PFSK-1 (cell line): Measurements from ENCODE around the gene PHLDA3.

Source experiments
- FOXP2 ChIP-seq: optimal IDR thresholded peaks from 2 replicates; pipeline ENCODE3; 2011; ENCODE audit warnings: borderline replicate concordance, control low read depth, inconsistent platforms; ENCODE audit not compliant: insufficient read depth; ENCODE audit errors: extremely low read length, extremely low read depth
- POLR2AphosphoS5 ChIP-seq: IDR thresholded peaks from 2 replicates; pipeline ENCODE4 v1.6.1; 2012; ENCODE audit warnings: low read depth, mild to moderate bottlenecking, control low read depth, low read length, moderate library complexity
- SIN3A ChIP-seq: IDR thresholded peaks from 2 replicates; pipeline ENCODE4 v1.6.1; 2012; ENCODE audit warnings: mild to moderate bottlenecking, low read length, moderate library complexity, borderline replicate concordance; ENCODE audit not compliant: insufficient read depth
- TAF1 ChIP-seq: IDR thresholded peaks from 2 replicates; pipeline ENCODE4 v1.6.1; 2012; ENCODE audit warnings: low read length, control low read depth, borderline replicate concordance; ENCODE audit not compliant: insufficient read depth
- TF ChIP-seq, protein P1 (sequence below), 2 experiments: IDR thresholded peaks; 2 replicates each; pipeline versions ENCODE4 v1.6.1 to v1.8.0; 2011 to 2012; ENCODE audit warnings: low read depth in 2 of 2, low read length in 2 of 2, control low read depth in 1 of 2, inconsistent platforms in 1 of 2, mild to moderate bottlenecking in 1 of 2, moderate library complexity in 1 of 2; ENCODE audit not compliant: insufficient read depth in 1 of 2

The PHLDA3 gene

DNA sequence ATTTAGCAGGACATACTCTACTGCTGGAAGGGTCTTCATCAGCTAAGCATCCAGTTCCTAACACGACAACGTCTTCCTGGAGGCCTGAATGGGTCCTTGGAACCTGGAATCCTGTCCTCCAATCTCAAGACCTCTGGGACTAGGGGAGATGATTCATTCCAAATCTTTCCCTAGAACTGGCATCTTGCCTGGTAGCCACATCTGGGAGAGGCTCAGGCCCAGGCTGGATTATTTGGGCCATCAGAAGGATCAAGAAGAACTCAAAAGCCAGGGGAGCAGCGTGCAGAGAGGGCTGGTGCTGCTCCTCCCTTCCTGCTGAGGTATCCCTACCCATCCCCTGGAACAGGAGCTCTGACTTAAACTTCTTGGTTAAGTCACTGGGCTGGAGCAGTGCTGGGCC lies 2.8 kb upstream of the PHLDA3 start:
- no peak for TF ChIP-seq FOXP2
- TF ChIP-seq TAF1 = no peak
- TF ChIP-seq POLR2AphosphoS5 = no peak
- TF ChIP-seq SIN3A = no peak
- TF ChIP-seq, protein P1, sequence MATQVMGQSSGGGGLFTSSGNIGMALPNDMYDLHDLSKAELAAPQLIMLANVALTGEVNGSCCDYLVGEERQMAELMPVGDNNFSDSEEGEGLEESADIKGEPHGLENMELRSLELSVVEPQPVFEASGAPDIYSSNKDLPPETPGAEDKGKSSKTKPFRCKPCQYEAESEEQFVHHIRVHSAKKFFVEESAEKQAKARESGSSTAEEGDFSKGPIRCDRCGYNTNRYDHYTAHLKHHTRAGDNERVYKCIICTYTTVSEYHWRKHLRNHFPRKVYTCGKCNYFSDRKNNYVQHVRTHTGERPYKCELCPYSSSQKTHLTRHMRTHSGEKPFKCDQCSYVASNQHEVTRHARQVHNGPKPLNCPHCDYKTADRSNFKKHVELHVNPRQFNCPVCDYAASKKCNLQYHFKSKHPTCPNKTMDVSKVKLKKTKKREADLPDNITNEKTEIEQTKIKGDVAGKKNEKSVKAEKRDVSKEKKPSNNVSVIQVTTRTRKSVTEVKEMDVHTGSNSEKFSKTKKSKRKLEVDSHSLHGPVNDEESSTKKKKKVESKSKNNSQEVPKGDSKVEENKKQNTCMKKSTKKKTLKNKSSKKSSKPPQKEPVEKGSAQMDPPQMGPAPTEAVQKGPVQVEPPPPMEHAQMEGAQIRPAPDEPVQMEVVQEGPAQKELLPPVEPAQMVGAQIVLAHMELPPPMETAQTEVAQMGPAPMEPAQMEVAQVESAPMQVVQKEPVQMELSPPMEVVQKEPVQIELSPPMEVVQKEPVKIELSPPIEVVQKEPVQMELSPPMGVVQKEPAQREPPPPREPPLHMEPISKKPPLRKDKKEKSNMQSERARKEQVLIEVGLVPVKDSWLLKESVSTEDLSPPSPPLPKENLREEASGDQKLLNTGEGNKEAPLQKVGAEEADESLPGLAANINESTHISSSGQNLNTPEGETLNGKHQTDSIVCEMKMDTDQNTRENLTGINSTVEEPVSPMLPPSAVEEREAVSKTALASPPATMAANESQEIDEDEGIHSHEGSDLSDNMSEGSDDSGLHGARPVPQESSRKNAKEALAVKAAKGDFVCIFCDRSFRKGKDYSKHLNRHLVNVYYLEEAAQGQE (IDR thresholded peaks at IDR 0.05; ENCODE audit: insufficient read depth in 1 of 2, low read depth in 2 of 2, low read length in 2 of 2) = no peak

- TF ChIP-seq POLR2AphosphoS5 = no peak
- TF ChIP-seq, protein P1 (IDR thresholded peaks at IDR 0.05; ENCODE audit: insufficient read depth in 1 of 2, low read depth in 2 of 2, low read length in 2 of 2) = no peak
- no peak for TF ChIP-seq FOXP2
- TF ChIP-seq TAF1 = no peak
- TF ChIP-seq SIN3A = no peak
Observed at GRCh38 chr1:201470581-201470980, 1.6 kb upstream of the PHLDA3 start.

GRCh38 chr1:201469645-201470074 lies 672 bp upstream of the PHLDA3 start:
- TF ChIP-seq SIN3A (no peak), POLR2AphosphoS5 (no peak), TAF1 (no peak), FOXP2 (no peak)
- TF ChIP-seq, protein P1 (IDR thresholded peaks at IDR 0.05; ENCODE audit: insufficient read depth in 1 of 2, low read depth in 2 of 2, low read length in 2 of 2) = no peak

GRCh38 chr1:201468501-201468843 lies 516 bp downstream of the PHLDA3 start:
- TF ChIP-seq FOXP2 (no peak), POLR2AphosphoS5 (no peak)
- TF ChIP-seq, protein P1 (IDR thresholded peaks at IDR 0.05; ENCODE audit: insufficient read depth in 1 of 2, low read depth in 2 of 2, low read length in 2 of 2) = no peak

DNA sequence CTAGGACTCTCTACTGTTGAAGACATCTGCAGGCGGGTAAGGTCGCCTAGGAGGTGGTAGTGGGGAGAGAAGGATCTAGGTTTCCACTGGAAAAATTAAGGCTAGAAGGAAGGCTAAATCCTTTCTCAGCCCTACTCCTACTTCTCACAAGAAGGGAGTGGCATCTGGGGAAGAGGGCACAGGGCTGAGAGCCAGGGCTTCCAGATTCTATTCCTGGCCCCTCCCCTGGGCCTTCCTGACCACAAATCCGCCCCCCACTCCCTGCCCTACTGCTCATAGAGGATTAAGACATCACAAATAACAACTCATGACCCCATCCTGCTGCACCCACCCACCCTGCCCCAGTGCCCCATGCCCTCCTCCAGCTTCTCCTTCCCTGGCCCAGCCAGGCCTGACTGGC lies 2.5 kb downstream of the PHLDA3 start:
- no peak for TF ChIP-seq POLR2AphosphoS5
- no peak for TF ChIP-seq FOXP2
- no peak for TF ChIP-seq TAF1
- TF ChIP-seq SIN3A = no peak
- TF ChIP-seq, protein P1 (IDR thresholded peaks at IDR 0.05; ENCODE audit: insufficient read depth in 1 of 2, low read depth in 2 of 2, low read length in 2 of 2) = no peak
